Measurements from ENCODE around the gene IQGAP2. TPM values are rescaled to one million over a fixed set of nuclear protein-coding genes. Genes with fewer than 3 reads are reported as not detected.

The IQGAP2 gene
- total RNA-seq, 2 donors from 2014 or later: 15.3 to 17.6 TPM

DNA sequence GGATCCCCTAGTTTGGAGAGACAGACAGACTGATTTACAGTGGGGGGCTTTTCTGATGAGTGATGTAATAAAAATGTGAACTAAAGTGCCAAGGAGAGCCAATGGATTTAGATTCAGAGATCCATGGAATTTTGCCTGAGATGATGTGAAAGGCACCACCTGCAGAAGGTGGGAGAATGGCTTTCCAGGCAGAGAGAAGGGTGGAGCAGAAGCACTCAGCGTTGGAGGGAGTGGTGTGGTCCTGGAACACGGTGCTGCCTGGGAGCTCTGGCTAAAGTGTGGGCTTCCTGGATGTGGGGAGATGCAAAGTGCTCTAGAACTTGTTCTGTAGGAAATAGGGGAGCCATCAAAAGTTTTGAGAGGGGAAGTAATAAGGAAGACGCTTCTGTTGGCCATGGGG is 57.0 kb downstream of the IQGAP2 start:
- no peak overlapping the region for H3K4me3 ChIP-seq
- DNase-seq (ENCODE audit: low spot score) (no peak), ATAC-seq (ENCODE audit: insufficient number of reproducible peaks, low FRiP score, low read depth) (no peak)
- H3K9me3 ChIP-seq: no peaks in the 10 kb centered on the region
- no peaks in the 10 kb centered on the region for H3K36me3 ChIP-seq
- no peaks in the 10 kb centered on the region for H3K4me1 ChIP-seq (ENCODE audit: control insufficient read depth in 1 of 2, low read depth in 2 of 2)
- H3K27me3 ChIP-seq (replicated peaks; ENCODE audit: insufficient read depth): no peaks in the 10 kb centered on the region
- H3K27ac ChIP-seq: no peak overlapping the region
- TF ChIP-seq, protein P1, sequence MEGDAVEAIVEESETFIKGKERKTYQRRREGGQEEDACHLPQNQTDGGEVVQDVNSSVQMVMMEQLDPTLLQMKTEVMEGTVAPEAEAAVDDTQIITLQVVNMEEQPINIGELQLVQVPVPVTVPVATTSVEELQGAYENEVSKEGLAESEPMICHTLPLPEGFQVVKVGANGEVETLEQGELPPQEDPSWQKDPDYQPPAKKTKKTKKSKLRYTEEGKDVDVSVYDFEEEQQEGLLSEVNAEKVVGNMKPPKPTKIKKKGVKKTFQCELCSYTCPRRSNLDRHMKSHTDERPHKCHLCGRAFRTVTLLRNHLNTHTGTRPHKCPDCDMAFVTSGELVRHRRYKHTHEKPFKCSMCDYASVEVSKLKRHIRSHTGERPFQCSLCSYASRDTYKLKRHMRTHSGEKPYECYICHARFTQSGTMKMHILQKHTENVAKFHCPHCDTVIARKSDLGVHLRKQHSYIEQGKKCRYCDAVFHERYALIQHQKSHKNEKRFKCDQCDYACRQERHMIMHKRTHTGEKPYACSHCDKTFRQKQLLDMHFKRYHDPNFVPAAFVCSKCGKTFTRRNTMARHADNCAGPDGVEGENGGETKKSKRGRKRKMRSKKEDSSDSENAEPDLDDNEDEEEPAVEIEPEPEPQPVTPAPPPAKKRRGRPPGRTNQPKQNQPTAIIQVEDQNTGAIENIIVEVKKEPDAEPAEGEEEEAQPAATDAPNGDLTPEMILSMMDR (IDR thresholded peaks at IDR 0.05): no peak

DNA sequence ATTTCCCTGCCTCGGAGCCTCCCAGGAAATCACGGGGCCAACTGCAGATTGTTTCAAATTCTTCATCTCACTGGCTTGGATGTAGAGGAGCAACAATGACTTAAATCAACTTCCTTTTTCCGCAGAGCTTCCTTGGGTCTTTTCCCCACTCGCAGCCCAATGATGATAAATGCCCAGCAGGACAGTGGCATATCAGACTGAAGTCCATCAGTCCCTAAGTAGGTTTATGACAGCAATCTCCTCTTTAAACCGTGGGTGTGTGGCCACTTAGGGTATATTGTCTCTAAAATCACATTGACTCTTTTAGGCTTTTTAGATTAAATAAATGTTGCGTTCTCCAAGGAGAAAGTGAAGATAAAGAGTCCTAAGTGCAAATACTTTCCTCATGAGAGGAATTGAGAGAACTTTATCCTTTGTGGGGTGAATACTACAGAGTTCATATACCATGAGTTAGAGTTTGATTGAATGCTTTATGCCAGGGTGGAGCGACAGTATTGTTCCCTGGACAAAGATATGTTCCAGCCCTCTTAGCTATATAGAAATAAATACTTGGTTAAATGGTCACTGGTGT is 59.1 kb downstream of the IQGAP2 start:
- H3K4me1 ChIP-seq (ENCODE audit: control insufficient read depth in 1 of 2, low read depth in 2 of 2): no peaks in the 10 kb centered on the region
- TF ChIP-seq, protein P1 (IDR thresholded peaks at IDR 0.05): no peak
- no peak overlapping the region for H3K4me3 ChIP-seq
- no peak overlapping the region for H3K27ac ChIP-seq
- no peaks in the 10 kb centered on the region for H3K27me3 ChIP-seq (replicated peaks; ENCODE audit: insufficient read depth)
- DNase-seq (ENCODE audit: low spot score): no peak
- no peaks in the 10 kb centered on the region for H3K9me3 ChIP-seq
- no peak for ATAC-seq (ENCODE audit: insufficient number of reproducible peaks, low FRiP score, low read depth)
- no peaks in the 10 kb centered on the region for H3K36me3 ChIP-seq

DNA sequence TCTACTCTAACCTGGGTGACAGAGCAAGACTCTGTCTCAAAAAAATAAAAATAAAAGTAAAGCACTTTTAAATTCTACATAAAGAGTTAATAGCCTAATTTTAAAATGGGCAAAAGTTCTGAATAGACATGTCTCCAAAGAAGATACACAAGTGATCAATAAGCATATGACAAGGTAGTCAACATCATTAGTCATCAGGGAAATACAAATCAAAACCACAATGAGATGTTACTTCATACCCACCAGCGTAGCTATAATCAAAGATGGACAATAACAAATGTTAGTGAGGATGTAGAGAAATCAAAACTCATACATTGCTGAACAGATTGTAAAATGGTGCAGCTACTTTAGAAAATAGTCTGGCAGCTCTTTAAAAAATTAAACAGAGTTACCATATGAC is 64.1 kb downstream of the IQGAP2 start:
- TF ChIP-seq, protein P1 (IDR thresholded peaks at IDR 0.05): no peak

DNA sequence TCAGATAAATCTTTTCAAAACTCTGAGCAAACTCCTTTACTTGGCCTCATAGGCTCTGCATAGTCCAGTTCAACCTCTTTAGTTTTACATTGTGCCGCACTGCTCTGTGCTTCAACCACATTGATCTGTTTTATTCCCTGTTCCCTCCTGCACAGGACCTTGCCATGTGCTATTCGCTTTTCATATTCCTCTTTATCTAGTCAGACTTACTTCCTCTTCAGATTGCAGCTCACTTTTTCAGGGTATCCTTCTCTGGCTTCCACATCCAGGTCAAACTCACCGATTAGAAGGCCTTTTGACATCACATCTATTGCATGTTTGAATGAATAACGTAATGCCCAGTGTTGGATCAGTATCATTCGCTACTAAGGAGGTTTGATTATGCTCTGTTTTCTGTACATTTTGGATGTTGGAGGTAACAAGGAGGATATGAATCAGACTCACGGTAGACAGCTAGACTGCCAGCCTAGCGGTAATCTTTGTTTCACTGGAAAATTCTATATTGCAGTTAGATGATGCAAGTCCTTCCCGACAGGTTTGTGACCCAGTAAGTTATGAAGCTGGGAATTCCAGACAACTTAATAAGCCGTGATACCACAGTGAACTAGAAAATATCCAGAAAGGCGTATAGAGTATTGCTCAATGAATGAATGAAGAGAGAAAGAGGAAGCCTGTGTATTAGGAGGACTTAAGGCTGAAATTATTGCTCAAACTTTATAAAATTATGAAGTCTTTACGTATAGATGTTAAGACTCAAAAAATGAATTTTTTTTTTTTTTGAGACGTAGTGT is 65.7 kb downstream of the IQGAP2 start:
- Histone ChIP-seq H3K9me3 (no peaks in the 10 kb centered on the region), H3K27me3 (replicated peaks; ENCODE audit: insufficient read depth) (no peaks in the 10 kb centered on the region), H3K36me3 (no peaks in the 10 kb centered on the region), H3K4me3 (no peak overlapping the region), H3K27ac (no peak overlapping the region), H3K4me1 (ENCODE audit: control insufficient read depth in 1 of 2, low read depth in 2 of 2) (no peaks in the 10 kb centered on the region)
- ATAC-seq (ENCODE audit: insufficient number of reproducible peaks, low FRiP score, low read depth): no peak
- no peak for DNase-seq (ENCODE audit: low spot score)
- TF ChIP-seq, protein P1 (IDR thresholded peaks at IDR 0.05): no peak

More for the DNA sequence above, 64.1 kb downstream of the IQGAP2 start:
- ATAC-seq (ENCODE audit: insufficient number of reproducible peaks, low FRiP score, low read depth): no peak
- no peaks in the 10 kb centered on the region for H3K36me3 ChIP-seq
- H3K9me3 ChIP-seq: no peaks in the 10 kb centered on the region
- no peak overlapping the region for H3K27ac ChIP-seq
- DNase-seq (ENCODE audit: low spot score): no peak
- H3K27me3 ChIP-seq (replicated peaks; ENCODE audit: insufficient read depth): no peaks in the 10 kb centered on the region
- H3K4me1 ChIP-seq (ENCODE audit: control insufficient read depth in 1 of 2, low read depth in 2 of 2): no peaks in the 10 kb centered on the region
- no peak overlapping the region for H3K4me3 ChIP-seq

DNA sequence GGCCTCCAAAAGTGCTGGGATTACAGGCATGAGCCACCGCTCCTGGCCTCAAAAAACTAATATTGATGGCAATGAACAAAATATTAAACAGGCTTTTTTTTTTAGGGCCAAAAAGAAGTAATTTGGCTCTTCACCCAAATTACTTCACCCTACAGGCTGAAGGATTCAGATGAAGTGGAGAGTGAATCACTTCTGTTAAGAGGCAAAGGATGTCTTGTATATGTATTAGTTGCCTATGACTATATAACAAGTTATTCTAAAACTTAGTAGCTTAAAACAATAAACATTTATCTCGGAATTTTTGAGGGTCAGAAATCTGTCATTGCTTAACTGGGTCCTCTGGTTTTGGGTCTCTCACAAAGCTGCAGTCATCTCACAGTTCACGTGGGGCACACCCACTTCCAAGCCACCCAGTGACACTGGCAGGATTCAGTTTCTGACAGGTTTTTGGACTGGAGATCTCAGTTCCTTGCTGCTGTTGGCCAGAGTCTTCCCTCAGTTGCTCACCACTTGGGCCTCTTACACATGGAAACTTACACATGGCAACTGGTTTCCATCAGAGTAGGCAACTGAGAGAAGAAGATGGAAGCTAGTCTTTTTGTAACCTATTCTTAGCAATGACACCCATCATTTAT is 66.7 kb downstream of the IQGAP2 start:
- no peaks in the 10 kb centered on the region for H3K4me1 ChIP-seq (ENCODE audit: control insufficient read depth in 1 of 2, low read depth in 2 of 2)
- TF ChIP-seq, protein P1 (IDR thresholded peaks at IDR 0.05): no peak
- H3K36me3 ChIP-seq: no peaks in the 10 kb centered on the region
- DNase-seq (ENCODE audit: low spot score) (no peak), ATAC-seq (ENCODE audit: insufficient number of reproducible peaks, low FRiP score, low read depth) (no peak)
- H3K27me3 ChIP-seq (replicated peaks; ENCODE audit: insufficient read depth): no peaks in the 10 kb centered on the region
- no peaks in the 10 kb centered on the region for H3K9me3 ChIP-seq
- H3K27ac ChIP-seq: no peak overlapping the region
- H3K4me3 ChIP-seq: no peak overlapping the region
